Cortex of kidney (tissue), 1 donor: ENCODE results near the gene PDZD7.

Source experiments
- DNase-seq: peaks from one replicate; lab custom pipeline; 2025; lab: John Stamatoyannopoulos, UW

PDZD7 gene

DNA sequence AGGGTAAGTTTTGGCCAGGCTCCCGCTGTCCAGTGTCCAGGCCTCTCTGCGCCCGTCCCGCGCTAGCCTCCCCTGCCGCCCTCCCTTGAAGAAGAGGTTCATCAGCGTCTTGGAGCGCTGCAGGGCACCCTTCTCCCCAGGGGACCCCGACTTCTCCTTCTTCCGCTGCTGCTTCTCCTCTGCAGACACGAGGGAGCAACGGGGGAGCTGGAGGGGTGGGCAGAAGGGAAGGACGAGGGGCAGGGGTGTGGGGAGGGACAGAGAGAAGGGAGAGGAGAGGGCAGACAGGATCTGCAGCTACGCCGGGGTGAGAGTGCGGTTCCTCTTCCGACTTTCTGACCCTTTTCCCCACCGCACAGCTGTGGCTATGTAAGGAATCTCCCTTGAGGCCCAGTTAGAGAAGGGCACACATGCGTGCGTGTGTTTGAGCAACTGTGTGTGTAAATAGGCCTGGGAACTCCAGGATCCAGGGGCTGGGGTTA is 12.8 kb downstream of the PDZD7 start:
- no peak for DNase-seq

DNA sequence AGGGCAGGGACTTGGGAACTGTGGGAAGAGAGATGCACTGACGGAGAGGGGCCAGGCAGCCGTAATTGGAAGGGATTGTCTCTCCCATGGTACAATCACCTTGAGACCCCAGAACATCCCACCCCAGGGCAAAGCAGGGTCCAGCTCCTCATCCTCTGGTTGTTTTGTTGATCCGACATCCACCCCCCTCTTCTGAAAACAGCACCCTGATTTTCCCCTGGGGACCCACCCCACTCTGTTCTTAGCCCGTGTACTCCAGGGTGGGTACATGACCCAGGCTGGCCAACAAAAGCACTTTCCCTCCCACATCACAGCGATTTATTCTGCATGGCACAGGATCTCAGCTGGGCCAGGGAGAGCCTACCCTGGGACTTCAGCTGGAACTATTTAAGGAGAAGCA is 14.1 kb downstream of the PDZD7 start:
- DNase-seq, result no peak

DNA sequence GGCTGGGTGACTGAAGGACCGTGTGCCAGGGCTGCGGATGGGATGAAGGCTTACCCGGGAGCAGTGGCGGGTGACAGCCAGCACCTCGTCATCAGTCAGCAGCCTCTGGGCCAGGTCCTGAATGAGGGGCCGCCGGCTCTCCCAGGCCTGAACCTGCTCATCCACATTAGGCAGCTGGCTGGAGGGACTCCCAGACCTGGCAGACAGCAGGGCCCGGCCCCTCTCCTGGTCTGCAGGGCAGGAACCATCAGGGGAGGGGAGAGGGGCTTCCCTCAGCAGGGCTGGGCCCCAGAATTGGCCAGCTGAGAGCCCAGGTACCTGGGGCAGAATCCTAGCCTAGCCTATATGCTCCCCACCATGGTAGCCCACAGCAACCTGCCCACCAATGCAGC is 15.4 kb downstream of the PDZD7 start:
- no peak for DNase-seq

GRCh38 chr10:101014966-101015581 is 15.9 kb downstream of the PDZD7 start:
- no peak for DNase-seq

DNA sequence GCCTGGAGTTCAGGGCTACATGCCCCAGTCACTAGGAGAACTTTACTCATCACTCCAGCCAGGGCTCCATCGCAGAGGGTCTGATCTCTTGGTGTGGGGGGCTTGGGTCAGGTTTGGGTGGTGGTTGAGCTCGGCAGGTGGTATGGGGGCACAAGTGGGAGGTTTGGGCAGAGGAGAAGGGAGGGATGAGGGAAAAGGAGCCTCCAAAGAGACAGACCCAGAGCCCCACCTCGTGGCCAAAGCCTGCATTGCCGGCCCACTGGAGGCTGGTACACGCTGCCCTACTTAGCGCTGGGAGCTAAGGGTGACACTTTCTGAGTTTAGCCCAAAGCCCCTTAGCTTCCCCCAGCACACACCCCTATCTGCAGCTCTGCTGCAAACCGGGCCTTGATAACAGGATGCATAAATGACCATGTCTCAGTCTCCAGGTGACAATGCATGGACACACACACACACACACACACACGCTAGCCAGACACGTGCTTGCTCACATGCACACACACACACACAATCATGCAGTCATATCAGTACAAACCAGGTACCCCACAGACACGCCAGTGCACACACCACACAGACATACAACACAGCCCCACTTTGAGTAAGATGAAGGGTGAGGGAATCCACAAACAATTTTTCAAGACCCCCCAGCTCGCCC is 16.6 kb downstream of the PDZD7 start:
- DNase-seq, result no peak

DNA sequence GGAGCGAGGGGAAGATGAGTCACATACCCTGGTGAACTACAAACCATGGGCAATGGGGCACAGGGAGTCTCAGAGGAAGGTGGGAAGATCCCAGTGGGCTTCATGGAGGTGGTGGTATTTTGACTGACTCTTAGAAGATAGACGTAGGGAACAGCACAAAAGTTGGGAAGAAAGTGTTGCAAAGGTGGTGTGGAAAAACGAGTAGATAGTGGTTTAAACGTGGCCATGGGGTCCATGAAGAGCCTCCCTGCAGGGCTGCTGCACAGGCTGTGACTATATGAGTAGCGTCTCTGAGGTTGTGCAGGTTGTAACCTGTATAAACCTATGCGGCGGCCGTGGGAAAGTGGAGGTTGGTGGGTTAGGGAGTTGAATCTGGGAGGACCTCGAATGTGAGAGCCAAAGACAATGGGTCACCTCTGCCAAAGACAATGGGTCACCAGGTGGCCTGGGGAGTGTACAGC is 17.5 kb downstream of the PDZD7 start:
- no peak for DNase-seq

- no peak for DNase-seq
Observed at GRCh38 chr10:101012525-101013364, 18.2 kb downstream of the PDZD7 start.

DNA sequence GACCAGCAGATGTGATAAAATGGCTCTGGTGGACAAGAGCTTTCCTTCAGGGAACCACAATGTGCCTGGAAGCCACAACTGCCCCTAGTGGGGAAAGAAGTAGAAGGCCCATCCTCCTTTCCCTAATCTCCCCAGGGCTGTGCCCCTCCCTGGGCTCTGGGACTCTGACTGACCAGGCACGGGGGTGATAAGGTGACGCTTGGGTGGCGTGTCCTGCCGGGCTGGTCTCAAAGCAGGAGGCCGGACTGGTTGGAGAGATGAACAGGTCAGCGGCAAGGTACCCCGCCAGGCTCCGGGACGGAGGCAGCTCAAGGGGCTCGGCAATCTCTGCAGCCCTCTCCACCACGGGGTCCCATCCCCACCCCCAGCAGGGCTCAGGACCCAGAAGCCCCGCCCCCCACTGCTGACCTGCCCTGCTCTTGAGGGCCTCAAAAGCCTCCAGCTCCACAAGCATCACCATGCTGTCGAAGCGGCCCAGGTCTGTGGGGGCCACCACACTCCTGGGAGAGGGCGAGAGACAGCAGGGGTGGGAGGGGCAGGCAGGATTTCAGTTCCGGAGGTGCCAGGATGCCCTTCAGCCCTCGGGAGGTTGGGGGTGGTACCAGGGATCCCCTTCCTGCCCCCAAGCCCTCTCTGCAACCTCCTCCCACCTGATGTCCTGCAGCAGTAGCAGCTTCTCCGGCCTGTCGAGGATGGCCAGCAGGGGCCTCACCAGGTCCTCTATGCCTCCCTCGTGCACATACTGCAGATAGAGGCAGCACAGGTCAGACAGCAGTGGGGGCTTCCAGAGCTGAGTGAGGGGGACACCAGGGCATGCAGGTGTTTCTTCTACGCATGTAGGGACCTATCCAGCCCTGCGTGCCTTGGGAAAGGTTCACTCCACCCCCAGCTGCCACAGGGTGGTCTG is 19.2 kb downstream of the PDZD7 start:
- DNase-seq, result no peak

GRCh38 chr10:101010329-101010728 is 20.6 kb downstream of the PDZD7 start:
- DNase-seq, result no peak

- no peak for DNase-seq
Observed at GRCh38 chr10:101008823-101009423, 22.0 kb downstream of the PDZD7 start.

- DNase-seq, result no peak
Observed at GRCh38 chr10:101007915-101008822, 22.8 kb downstream of the PDZD7 start.

DNA sequence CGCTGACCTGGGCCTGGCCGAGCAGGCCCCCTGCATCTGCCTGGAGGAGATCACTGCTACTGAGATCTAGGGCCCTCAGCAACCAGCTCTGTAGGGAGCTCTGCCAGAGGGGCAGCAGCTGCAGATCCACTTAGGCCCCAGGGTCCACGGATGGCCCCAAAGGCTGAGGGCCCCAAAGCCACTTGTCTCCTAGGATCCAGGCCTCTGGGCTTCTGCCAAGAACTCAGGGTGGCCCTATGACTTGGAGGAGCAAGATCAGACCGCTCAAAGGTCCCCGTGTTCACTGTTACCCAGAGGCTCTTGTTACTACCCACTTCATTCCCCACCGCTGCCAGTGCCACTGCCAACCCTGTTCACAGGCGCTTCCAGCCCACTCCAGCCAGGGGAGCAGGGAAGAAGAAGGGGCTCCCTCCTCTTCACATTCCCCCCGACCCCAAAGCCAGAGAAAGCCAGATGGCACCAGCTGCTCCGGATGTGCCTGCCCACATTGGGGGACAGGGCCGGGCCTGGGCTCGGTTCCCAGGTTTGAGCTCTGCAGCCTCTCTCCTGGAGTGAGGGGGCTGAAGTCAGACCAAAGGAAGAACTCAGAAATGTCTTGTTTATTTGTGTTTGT is 23.7 kb downstream of the PDZD7 start:
- DNase-seq, result no peak

DNA sequence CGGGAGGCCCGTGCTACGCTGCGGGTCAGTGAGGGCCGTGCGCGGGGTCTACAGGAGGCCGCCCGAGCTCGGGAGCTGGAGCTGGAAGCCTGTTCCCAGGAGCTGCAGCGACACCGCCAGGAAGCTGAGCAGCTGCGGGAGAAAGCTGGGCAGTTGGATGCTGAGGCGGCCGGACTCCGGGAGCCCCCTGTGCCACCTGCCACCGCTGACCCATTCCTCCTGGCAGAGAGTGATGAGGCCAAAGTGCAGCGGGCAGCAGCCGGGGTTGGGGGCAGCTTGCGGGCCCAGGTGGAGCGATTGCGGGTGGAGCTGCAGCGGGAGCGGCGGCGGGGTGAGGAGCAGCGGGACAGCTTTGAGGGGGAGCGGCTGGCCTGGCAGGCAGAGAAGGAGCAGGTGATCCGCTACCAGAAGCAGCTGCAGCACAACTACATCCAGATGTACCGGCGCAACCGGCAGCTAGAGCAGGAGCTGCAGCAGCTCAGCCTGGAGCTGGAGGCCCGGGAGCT is 24.3 kb downstream of the PDZD7 start:
- DNase-seq, result no peak

DNA sequence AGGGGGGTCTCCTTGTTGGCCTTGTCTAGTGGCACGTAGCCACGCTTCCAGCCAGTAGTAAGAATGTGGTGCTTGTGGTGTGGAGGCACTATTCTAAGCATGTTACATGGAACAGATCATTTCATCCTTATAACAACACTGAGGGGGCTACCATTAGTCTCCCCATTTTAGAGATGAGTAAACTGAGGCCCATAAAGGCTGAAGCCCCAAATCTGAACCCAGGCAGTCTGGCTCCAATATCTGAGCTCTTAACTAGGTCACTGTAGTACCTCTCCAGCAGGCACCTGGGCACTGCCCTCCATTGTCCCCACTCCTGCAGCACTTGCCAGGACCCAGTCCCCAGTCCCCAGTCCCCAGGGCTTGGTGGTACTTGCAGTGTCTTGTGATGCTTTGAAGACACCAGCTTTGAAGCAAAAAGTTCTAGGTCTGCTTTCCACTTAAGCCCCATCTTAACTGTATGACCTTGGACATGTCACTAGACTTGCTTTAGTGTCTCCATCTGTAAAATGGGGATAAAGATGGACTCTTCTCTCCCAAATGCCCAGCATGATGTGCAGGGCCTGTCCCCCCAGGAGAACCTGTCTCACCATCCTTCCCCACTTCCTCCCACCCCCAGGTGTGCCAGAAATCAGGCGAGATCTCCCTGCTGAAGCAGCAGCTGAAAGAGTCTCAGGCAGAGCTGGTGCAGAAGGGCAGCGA is 24.9 kb downstream of the PDZD7 start:
- no peak for DNase-seq

GRCh38 chr10:101005361-101005760 is 25.6 kb downstream of the PDZD7 start:
- no peak for DNase-seq

- no peak for DNase-seq
Observed at GRCh38 chr10:101003639-101004206, 27.2 kb downstream of the PDZD7 start.

GRCh38 chr10:101002456-101002855 is 28.5 kb downstream of the PDZD7 start:
- DNase-seq, result no peak

GRCh38 chr10:101001659-101002035 is 29.3 kb downstream of the PDZD7 start:
- DNase-seq, result no peak
